ENCODE data around the gene TTC21A.

The TTC21A gene

GRCh38 chr3:39180546-39181346 is 73.3 kb downstream of the TTC21A start:
- DNase-seq (ENCODE audit: low spot score) = peak; percentile 97
- TF ChIP-seq, protein P1, sequence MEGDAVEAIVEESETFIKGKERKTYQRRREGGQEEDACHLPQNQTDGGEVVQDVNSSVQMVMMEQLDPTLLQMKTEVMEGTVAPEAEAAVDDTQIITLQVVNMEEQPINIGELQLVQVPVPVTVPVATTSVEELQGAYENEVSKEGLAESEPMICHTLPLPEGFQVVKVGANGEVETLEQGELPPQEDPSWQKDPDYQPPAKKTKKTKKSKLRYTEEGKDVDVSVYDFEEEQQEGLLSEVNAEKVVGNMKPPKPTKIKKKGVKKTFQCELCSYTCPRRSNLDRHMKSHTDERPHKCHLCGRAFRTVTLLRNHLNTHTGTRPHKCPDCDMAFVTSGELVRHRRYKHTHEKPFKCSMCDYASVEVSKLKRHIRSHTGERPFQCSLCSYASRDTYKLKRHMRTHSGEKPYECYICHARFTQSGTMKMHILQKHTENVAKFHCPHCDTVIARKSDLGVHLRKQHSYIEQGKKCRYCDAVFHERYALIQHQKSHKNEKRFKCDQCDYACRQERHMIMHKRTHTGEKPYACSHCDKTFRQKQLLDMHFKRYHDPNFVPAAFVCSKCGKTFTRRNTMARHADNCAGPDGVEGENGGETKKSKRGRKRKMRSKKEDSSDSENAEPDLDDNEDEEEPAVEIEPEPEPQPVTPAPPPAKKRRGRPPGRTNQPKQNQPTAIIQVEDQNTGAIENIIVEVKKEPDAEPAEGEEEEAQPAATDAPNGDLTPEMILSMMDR (IDR thresholded peaks at IDR 0.05; ENCODE audit: extremely low read depth, insufficient read depth, missing control alignments) = no peak
- in situ Hi-C loops (cut with MboI; ENCODE audit: low pct_unique_long_range_greater_than_20kb, low sequenced_read_pairs, unreplicated experiment) = loop anchor here (25.0 kb wide), 1 partner anchor 207 kb away; the partner anchor contains the start of gene SLC25A38

GRCh38 chr3:39181408-39182335 is 74.2 kb downstream of the TTC21A start:
- DNase-seq (ENCODE audit: low spot score) = no peak
- in situ Hi-C loops (cut with MboI; ENCODE audit: low pct_unique_long_range_greater_than_20kb, low sequenced_read_pairs, unreplicated experiment) = loop anchor here (25.0 kb wide), 1 partner anchor 206 kb away; the partner anchor contains the start of gene SLC25A38

GRCh38 chr3:39183211-39184080 is 76.0 kb downstream of the TTC21A start:
- in situ Hi-C loops (cut with MboI; ENCODE audit: low pct_unique_long_range_greater_than_20kb, low sequenced_read_pairs, unreplicated experiment) = loop anchor here (25.0 kb wide), 1 partner anchor 204 kb away; the partner anchor contains the start of gene SLC25A38
- TF ChIP-seq, protein P1 (IDR thresholded peaks at IDR 0.05; ENCODE audit: extremely low read depth, insufficient read depth, missing control alignments) = no peak
- no peak for DNase-seq (ENCODE audit: low spot score)

More at GRCh38 chr3:39181408-39182335, 74.2 kb downstream of the TTC21A start:
- TF ChIP-seq, protein P1 (IDR thresholded peaks at IDR 0.05; ENCODE audit: extremely low read depth, insufficient read depth, missing control alignments) = no peak

- no peak for DNase-seq (ENCODE audit: low spot score)
- TF ChIP-seq, protein P1 (IDR thresholded peaks at IDR 0.05; ENCODE audit: extremely low read depth, insufficient read depth, missing control alignments) = no peak
- in situ Hi-C loops (cut with MboI; ENCODE audit: low pct_unique_long_range_greater_than_20kb, low sequenced_read_pairs, unreplicated experiment) = loop anchor here (25.0 kb wide), 1 partner anchor 203 kb away; the partner anchor contains the start of gene SLC25A38
These were observed 76.8 kb downstream of the TTC21A start for GRCh38 chr3:39184081-39184967.

DNA sequence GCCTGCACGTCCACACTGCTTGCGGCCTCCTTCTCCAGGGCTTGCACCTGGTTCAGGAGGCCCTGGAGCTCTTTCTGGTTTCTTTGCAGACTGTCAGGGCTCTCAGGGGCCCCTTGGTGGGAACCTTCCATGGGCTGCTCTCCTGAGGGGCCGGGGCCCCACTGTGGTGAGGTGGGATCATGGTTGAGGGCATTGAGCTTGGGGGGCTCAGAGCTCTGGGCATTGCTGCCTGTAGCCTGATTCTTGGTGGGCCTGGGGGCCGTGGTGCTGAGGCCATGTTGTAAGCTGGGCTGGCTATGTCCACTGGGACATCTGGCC is 77.4 kb downstream of the TTC21A start:
- DNase-seq (ENCODE audit: low spot score) = no peak
- in situ Hi-C loops (cut with MboI; ENCODE audit: low pct_unique_long_range_greater_than_20kb, low sequenced_read_pairs, unreplicated experiment) = loop anchor here (25.0 kb wide), 1 partner anchor 202 kb away; the partner anchor contains the start of gene SLC25A38
- TF ChIP-seq, protein P1 (IDR thresholded peaks at IDR 0.05; ENCODE audit: extremely low read depth, insufficient read depth, missing control alignments) = no peak

Measured in GM13977 (cell line).